Ishikawa (cell line): ENCODE measurements around the gene ACADS.

Experiments used
- CEBPB ChIP-seq: IDR thresholded peaks from 2 replicates; pipeline ENCODE4 v1.6.1; 2012
- CREB1 ChIP-seq: IDR thresholded peaks from 2 replicates; pipeline ENCODE4 v1.6.1; 2012; ENCODE audit warnings: low read depth
- EGR1 ChIP-seq: IDR thresholded peaks from 2 replicates; pipeline ENCODE4 v1.6.1; 2012
- EP300 ChIP-seq: IDR thresholded peaks from 2 replicates; pipeline ENCODE4 v1.6.1; 2012; ENCODE audit warnings: borderline replicate concordance
- FOXM1 ChIP-seq: IDR thresholded peaks from 2 replicates; pipeline ENCODE4 v1.6.1; 2012; ENCODE audit warnings: low read depth, borderline replicate concordance
- MAX ChIP-seq: IDR thresholded peaks from 2 replicates; pipeline ENCODE4 v1.6.1; 2012
- NFIC ChIP-seq: IDR thresholded peaks from 2 replicates; pipeline ENCODE4 v1.6.1; 2012
- RAD21 ChIP-seq: IDR thresholded peaks from 2 replicates; pipeline ENCODE4 v1.6.1; 2012; ENCODE audit warnings: low read depth
- TAF1 ChIP-seq: IDR thresholded peaks from 2 replicates; pipeline ENCODE4 v1.6.1; 2012; ENCODE audit warnings: low read depth, mild to moderate bottlenecking
- TCF12 ChIP-seq: IDR thresholded peaks from 2 replicates; pipeline ENCODE4 v1.6.1; 2012; ENCODE audit warnings: low read depth
- TEAD4 ChIP-seq: IDR thresholded peaks from 2 replicates; pipeline ENCODE4 v1.6.1; 2012
- YY1 ChIP-seq: IDR thresholded peaks from 2 replicates; pipeline ENCODE4 v1.6.1; 2012; ENCODE audit warnings: low read depth
- ZBTB7A ChIP-seq: IDR thresholded peaks from 2 replicates; pipeline ENCODE4 v1.6.1; 2012; ENCODE audit warnings: low read depth
- TF ChIP-seq, protein P1 (sequence below): IDR thresholded peaks from 2 replicates; pipeline ENCODE4 v1.6.1; 2012
- TF ChIP-seq, protein P2 (sequence below): IDR thresholded peaks from 2 replicates; pipeline ENCODE4 v1.6.1; 2012; ENCODE audit warnings: low read depth, mild to moderate bottlenecking

Gene ACADS

DNA sequence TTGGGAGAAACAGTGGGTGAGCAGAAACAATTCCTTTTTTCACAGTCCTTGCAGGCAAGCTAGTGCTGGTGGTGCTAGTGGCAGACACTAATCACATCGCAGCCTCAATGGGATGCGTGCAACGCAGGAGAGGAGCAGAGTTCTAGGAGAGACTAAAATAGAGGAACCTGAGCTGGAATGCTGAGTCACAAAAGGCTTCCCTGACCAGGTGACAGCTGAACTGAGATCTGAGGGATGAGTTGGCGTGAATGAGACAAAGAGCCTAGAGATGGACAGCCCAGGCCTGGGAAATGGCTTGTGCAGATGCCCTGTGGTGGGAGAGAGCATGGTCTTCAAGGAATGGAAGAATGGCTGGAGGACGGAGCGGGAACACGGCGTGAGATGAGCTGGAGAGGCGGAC, 25.8 kb downstream of the ACADS start:
- no peak for TF ChIP-seq FOXM1
- TF ChIP-seq CREB1: no peak
- no peak for TF ChIP-seq TEAD4
- TF ChIP-seq ZBTB7A: no peak
- TF ChIP-seq, protein P1, sequence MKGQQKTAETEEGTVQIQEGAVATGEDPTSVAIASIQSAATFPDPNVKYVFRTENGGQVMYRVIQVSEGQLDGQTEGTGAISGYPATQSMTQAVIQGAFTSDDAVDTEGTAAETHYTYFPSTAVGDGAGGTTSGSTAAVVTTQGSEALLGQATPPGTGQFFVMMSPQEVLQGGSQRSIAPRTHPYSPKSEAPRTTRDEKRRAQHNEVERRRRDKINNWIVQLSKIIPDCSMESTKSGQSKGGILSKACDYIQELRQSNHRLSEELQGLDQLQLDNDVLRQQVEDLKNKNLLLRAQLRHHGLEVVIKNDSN: no peak
- no peak for TF ChIP-seq EGR1
- TF ChIP-seq TAF1: no peak
- TF ChIP-seq TCF12: no peak
- no peak for TF ChIP-seq YY1
- no peak for TF ChIP-seq CEBPB
- no peak for TF ChIP-seq MAX
- no peak for TF ChIP-seq RAD21
- TF ChIP-seq EP300: no peak
- TF ChIP-seq, protein P2, sequence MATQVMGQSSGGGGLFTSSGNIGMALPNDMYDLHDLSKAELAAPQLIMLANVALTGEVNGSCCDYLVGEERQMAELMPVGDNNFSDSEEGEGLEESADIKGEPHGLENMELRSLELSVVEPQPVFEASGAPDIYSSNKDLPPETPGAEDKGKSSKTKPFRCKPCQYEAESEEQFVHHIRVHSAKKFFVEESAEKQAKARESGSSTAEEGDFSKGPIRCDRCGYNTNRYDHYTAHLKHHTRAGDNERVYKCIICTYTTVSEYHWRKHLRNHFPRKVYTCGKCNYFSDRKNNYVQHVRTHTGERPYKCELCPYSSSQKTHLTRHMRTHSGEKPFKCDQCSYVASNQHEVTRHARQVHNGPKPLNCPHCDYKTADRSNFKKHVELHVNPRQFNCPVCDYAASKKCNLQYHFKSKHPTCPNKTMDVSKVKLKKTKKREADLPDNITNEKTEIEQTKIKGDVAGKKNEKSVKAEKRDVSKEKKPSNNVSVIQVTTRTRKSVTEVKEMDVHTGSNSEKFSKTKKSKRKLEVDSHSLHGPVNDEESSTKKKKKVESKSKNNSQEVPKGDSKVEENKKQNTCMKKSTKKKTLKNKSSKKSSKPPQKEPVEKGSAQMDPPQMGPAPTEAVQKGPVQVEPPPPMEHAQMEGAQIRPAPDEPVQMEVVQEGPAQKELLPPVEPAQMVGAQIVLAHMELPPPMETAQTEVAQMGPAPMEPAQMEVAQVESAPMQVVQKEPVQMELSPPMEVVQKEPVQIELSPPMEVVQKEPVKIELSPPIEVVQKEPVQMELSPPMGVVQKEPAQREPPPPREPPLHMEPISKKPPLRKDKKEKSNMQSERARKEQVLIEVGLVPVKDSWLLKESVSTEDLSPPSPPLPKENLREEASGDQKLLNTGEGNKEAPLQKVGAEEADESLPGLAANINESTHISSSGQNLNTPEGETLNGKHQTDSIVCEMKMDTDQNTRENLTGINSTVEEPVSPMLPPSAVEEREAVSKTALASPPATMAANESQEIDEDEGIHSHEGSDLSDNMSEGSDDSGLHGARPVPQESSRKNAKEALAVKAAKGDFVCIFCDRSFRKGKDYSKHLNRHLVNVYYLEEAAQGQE: no peak
- TF ChIP-seq NFIC: no peak

- no peak for TF ChIP-seq TCF12
Observed at GRCh38 chr12:120754792-120755191, 29.2 kb downstream of the ACADS start.

DNA sequence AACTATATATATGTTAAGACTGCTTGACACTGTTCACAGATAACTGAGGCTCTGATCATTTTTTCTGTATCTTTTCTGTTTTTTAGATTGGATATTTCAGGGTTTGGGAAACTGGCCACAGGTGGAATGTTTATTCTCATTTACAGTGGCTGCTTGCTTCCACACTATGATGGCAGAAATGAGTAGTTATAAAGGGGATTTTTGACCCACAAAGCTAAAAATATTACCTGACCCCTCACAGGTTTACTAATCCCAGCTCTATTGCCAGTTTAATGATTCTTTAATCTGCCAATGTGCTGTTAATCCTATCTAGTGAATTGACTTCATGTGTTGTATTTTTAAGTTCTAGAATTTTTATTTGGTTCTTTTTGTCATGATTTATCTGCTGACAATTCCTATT, 29.6 kb downstream of the ACADS start:
- TF ChIP-seq TEAD4: no peak
- no peak for TF ChIP-seq RAD21
- no peak for TF ChIP-seq NFIC
- TF ChIP-seq TAF1: no peak

- no peak for TF ChIP-seq RAD21
- no peak for TF ChIP-seq CEBPB
- no peak for TF ChIP-seq FOXM1
- TF ChIP-seq ZBTB7A: no peak
- TF ChIP-seq, protein P2: no peak
- no peak for TF ChIP-seq YY1
Observed at GRCh38 chr12:120757226-120757742, 31.7 kb downstream of the ACADS start.

- TF ChIP-seq RAD21 (no peak), FOXM1 (no peak), CEBPB (no peak), TEAD4 (no peak), YY1 (no peak), TCF12 (no peak), EGR1 (no peak), EP300 (no peak), NFIC (no peak)
- TF ChIP-seq, protein P1: no peak
- TF ChIP-seq, protein P2: no peak
Observed at GRCh38 chr12:120757949-120758348, 32.3 kb downstream of the ACADS start.
